Keratinocyte (primary cell): ENCODE data around the gene GRIN2D. TPM values are rescaled to one million over a fixed set of nuclear protein-coding genes. Genes with fewer than 3 reads are reported as not detected.

ENCODE experiments used
- DNase-seq: peaks from one replicate; pipeline ENCODE4 v3.0.0-alpha.2; 2011; ENCODE audit warnings: low read depth, missing footprints, low spot score
- FAIRE-seq: peaks from 2 replicates; lab custom pipeline; 2011; peaks lifted over from hg19 to GRCh38; lab: Jason Lieb, UNC
- H2AFZ ChIP-seq: 2 replicates; pipeline ENCODE4 v1.6.0; 2012; ENCODE audit warnings: low read length, control low read depth, inconsistent platforms; ENCODE audit not compliant: control insufficient read depth
- H3K27ac ChIP-seq: 2 replicates; pipeline ENCODE4 v1.5.1; 2011; ENCODE audit warnings: low read length; ENCODE audit not compliant: control insufficient read depth, insufficient read depth
- H3K27me3 ChIP-seq: 3 replicates; pipeline ENCODE4 v1.6.0; 2011; ENCODE audit warnings: low read length; ENCODE audit not compliant: control insufficient read depth, insufficient read depth; ENCODE audit errors: extremely low read depth
- H3K36me3 ChIP-seq, 2 experiments: 2 replicates in 1 of 2; 3 replicates in 1 of 2; pipeline ENCODE4 v1.5.1; 2011; ENCODE audit warnings: low read length in 2 of 2, mild to moderate bottlenecking in 1 of 2; ENCODE audit not compliant: control insufficient read depth in 2 of 2, insufficient read depth in 2 of 2; ENCODE audit errors: extremely low read depth in 1 of 2
- H3K4me1 ChIP-seq: 3 replicates; pipeline ENCODE4 v1.5.1; 2011; ENCODE audit warnings: low read length; ENCODE audit not compliant: control insufficient read depth, insufficient read depth; ENCODE audit errors: extremely low read depth
- H3K4me2 ChIP-seq: 3 replicates; pipeline ENCODE4 v1.6.0; 2011; ENCODE audit warnings: low read depth, low read length; ENCODE audit not compliant: control insufficient read depth, insufficient read depth; ENCODE audit errors: extremely low read depth
- H3K4me3 ChIP-seq, 3 experiments: fragments of 200-600 bp in 1 of 3; sonication (generic) in 1 of 3; 2 replicates in 2 of 3; 3 replicates in 1 of 3; pipeline ENCODE4 v1.5.1; 2011 to 2016; ENCODE audit warnings: low read length in 3 of 3, mild to moderate bottlenecking in 3 of 3, control low read depth in 2 of 3, inconsistent platforms in 1 of 3, low read depth in 1 of 3, mixed read lengths in 1 of 3, mixed run types in 1 of 3, moderate library complexity in 1 of 3; ENCODE audit not compliant: control insufficient read depth in 2 of 3, insufficient read depth in 2 of 3; ENCODE audit errors: extremely low read depth in 1 of 3
- H3K79me2 ChIP-seq: 2 replicates; pipeline ENCODE4 v1.6.0; 2012; ENCODE audit warnings: low read length; ENCODE audit not compliant: control insufficient read depth, insufficient read depth
- H3K9ac ChIP-seq: 3 replicates; pipeline ENCODE4 v1.6.0; 2011; ENCODE audit warnings: low read length; ENCODE audit not compliant: control insufficient read depth, insufficient read depth; ENCODE audit errors: extremely low read depth
- H3K9me1 ChIP-seq: 3 replicates; pipeline ENCODE4 v1.6.0; 2011; ENCODE audit warnings: low read length; ENCODE audit not compliant: control insufficient read depth, insufficient read depth; ENCODE audit errors: extremely low read depth
- H3K9me3 ChIP-seq: 2 replicates; pipeline ENCODE4 v1.5.1; 2012; ENCODE audit warnings: low read depth, low read length; ENCODE audit not compliant: control insufficient read depth
- H4K20me1 ChIP-seq: 3 replicates; pipeline ENCODE4 v1.6.0; 2011; ENCODE audit warnings: low read length; ENCODE audit not compliant: control insufficient read depth, insufficient read depth; ENCODE audit errors: extremely low read depth
- CTCF ChIP-seq, 3 experiments: IDR thresholded peaks in 1 of 3; conservative IDR thresholded peaks in 1 of 3; optimal IDR thresholded peaks in 1 of 3; 2 replicates in 2 of 3; 3 replicates in 1 of 3; pipeline versions ENCODE3 to v1.5.1; 2011; ENCODE audit warnings: low read length in 3 of 3, mild to moderate bottlenecking in 3 of 3, moderate library complexity in 2 of 3, control low read depth in 1 of 3, inconsistent platforms in 1 of 3; ENCODE audit not compliant: insufficient read depth in 2 of 3; ENCODE audit errors: extremely low read depth in 1 of 3
- EZH2 ChIP-seq: IDR thresholded peaks from one replicate; pipeline ENCODE4 v1.6.1; 2012; ENCODE audit warnings: inconsistent platforms, mild to moderate bottlenecking, low read length, moderate library complexity
- dilution Hi-C: fragments of 300-500 bp; cut with MboI; formaldehyde crosslinking; loops from one replicate; pipeline ENCODE4 v1.7.0; 2020; ENCODE audit warnings: low sequenced_read_pairs; ENCODE audit not compliant: extremely low pct_ligation_motif_present
- polyA plus RNA-seq, 5 experiments: library from polyadenylated mRNA; depleted of rRNA in 3 of 5; stranded (reverse) in 3 of 5; stranded (forward) in 1 of 5; unstranded in 1 of 5; fragments of >200 nt; gene quantifications; 1 replicate in 1 of 5; 2 replicates in 3 of 5; 3 replicates in 1 of 5; pipeline versions ENCODE4 v1.2.1 to v1.2.3, GENCODE V29; 2011 to 2012; ENCODE audit warnings: missing spikeins in 2 of 5, low read depth in 1 of 5, low replicate concordance in 1 of 5

Gene GRIN2D
- polyA plus RNA-seq, 1 donor (not counting 4 experiments of a cell fraction or from before 2014, with no cell fraction given): 0.04 TPM

- Histone ChIP-seq H3K4me1 (no peaks in the 10 kb centered on the region), H3K36me3 (no peaks in the 10 kb centered on the region), H3K9me1 (no peaks in the 10 kb centered on the region), H3K79me2 (no peaks in the 10 kb centered on the region), H3K27ac (no peak overlapping the region), H4K20me1 (no peaks in the 10 kb centered on the region), H3K9ac (no peak overlapping the region), H3K4me2 (no peak overlapping the region), H3K27me3 (no peaks in the 10 kb centered on the region), H2AFZ (no peak overlapping the region), H3K9me3 (no peaks in the 10 kb centered on the region), H3K4me3 (no peak overlapping the region)
- FAIRE-seq (no peak), DNase-seq (no peak)
- no peak for TF ChIP-seq EZH2
- dilution Hi-C loops: no loop called here
These were observed 39.9 kb downstream of the GRIN2D start for GRCh38 chr19:48433337-48433736.

GRCh38 chr19:48436586-48436985 lies 43.1 kb downstream of the GRIN2D start:
- Histone ChIP-seq H3K4me3 (no peak overlapping the region), H3K4me1 (no peaks in the 10 kb centered on the region), H3K27me3 (peaks cover 2% of the 10 kb centered on the region), H3K9me1 (no peaks in the 10 kb centered on the region), H3K79me2 (no peaks in the 10 kb centered on the region), H3K4me2 (no peak overlapping the region), H3K27ac (no peak overlapping the region), H3K9me3 (no peaks in the 10 kb centered on the region), H4K20me1 (no peaks in the 10 kb centered on the region), H3K9ac (no peak overlapping the region), H2AFZ (no peak overlapping the region), H3K36me3 (no peaks in the 10 kb centered on the region)
- dilution Hi-C loops: no loop called here
- DNase-seq (no peak), FAIRE-seq (no peak)
- TF ChIP-seq EZH2 (no peak), CTCF (optimal IDR thresholded peaks at IDR 0.05 in 1 of 3, IDR thresholded peaks at IDR 0.05 in 1 of 3, conservative IDR thresholded peaks at IDR 0.05 in 1 of 3; ENCODE audit: extremely low read depth in 1 of 3, insufficient read depth in 2 of 3, low read length in 3 of 3) (no peak)

GRCh38 chr19:48441360-48442050 lies 48.0 kb downstream of the GRIN2D start:
- H3K4me3 ChIP-seq: no peak overlapping the region
- TF ChIP-seq CTCF (optimal IDR thresholded peaks at IDR 0.05 in 1 of 3, IDR thresholded peaks at IDR 0.05 in 1 of 3, conservative IDR thresholded peaks at IDR 0.05 in 1 of 3; ENCODE audit: extremely low read depth in 1 of 3, insufficient read depth in 2 of 3, low read length in 3 of 3) (no peak), EZH2 (no peak)
- no peak overlapping the region for H3K27ac ChIP-seq
- H3K36me3 ChIP-seq: no peaks in the 10 kb centered on the region
- dilution Hi-C loops: no loop called here
- DNase-seq (no peak), FAIRE-seq (no peak)
- no peaks in the 10 kb centered on the region for H3K9me3 ChIP-seq
- H3K4me1 ChIP-seq: peaks cover 17% of the 10 kb centered on the region
- no peaks in the 10 kb centered on the region for H3K9me1 ChIP-seq
- H3K79me2 ChIP-seq: peaks cover 7% of the 10 kb centered on the region
- no peak overlapping the region for H2AFZ ChIP-seq
- no peak overlapping the region for H3K4me2 ChIP-seq
- no peaks in the 10 kb centered on the region for H4K20me1 ChIP-seq
- peaks cover 25% of the 10 kb centered on the region for H3K27me3 ChIP-seq
- no peak overlapping the region for H3K9ac ChIP-seq
